OCI-LY7 (cell line): ENCODE data around the gene CFAP58. TPM values are rescaled to one million over a fixed set of nuclear protein-coding genes. Genes with fewer than 3 reads are reported as not detected.

Source experiments
- BruUV-seq: library from RNA; stranded (reverse); fragments of 400-500 nt; replicated peaks from 2 replicates; lab custom pipeline; 2021; lab: Mats Ljungman, UMichigan
- CTCF ChIA-PET: fragments of 300-600 bp; sonication (Branson Sonifier 250); formaldehyde crosslinking; loops from one replicate; lab custom pipeline; 2022; ENCODE audit warnings: antibody characterized with exemption; ENCODE audit not compliant: unreplicated experiment; lab: Charles Lee
- POLR2A ChIA-PET: fragments of 300-600 bp; sonication (Branson Sonifier 250); formaldehyde crosslinking; loops from one replicate; lab custom pipeline; 2022; ENCODE audit warnings: antibody characterized with exemption; lab: Charles Lee
- DNase-seq: peaks from one replicate; pipeline ENCODE4 v3.0.0-alpha.2; 2015; ENCODE audit warnings: low spot score
- H2AFZ ChIP-seq: fragments of 200-600 bp; sonication (generic), shearing (Covaris generic); 2 replicates; pipeline ENCODE4 v1.6.1; 2014; ENCODE audit warnings: mild to moderate bottlenecking, antibody characterized with exemption, low read length, moderate library complexity
- H3K27ac ChIP-seq: fragments of 200-600 bp; sonication (generic); 2 replicates; pipeline ENCODE4 v1.5.1; 2014; ENCODE audit warnings: mixed run types, low read depth, mild to moderate bottlenecking, moderate library complexity, low read length, inconsistent platforms; ENCODE audit not compliant: poor library complexity, severe bottlenecking
- H3K36me3 ChIP-seq: fragments of 200-600 bp; sonication (generic); 2 replicates; pipeline ENCODE4 v1.6.1; 2014; ENCODE audit warnings: mild to moderate bottlenecking, antibody characterized with exemption, low read length, moderate library complexity, mixed read lengths; ENCODE audit not compliant: insufficient read depth
- H3K4me1 ChIP-seq: fragments of 200-600 bp; sonication (generic); 2 replicates; pipeline ENCODE4 v1.5.1; 2014; ENCODE audit warnings: mild to moderate bottlenecking, low read length; ENCODE audit not compliant: insufficient read depth, poor library complexity, severe bottlenecking
- H3K4me2 ChIP-seq: fragments of 200-600 bp; sonication (generic); 2 replicates; pipeline ENCODE4 v1.6.1; 2014; ENCODE audit warnings: mild to moderate bottlenecking, low read length
- H3K4me3 ChIP-seq: fragments of 200-600 bp; sonication (generic); 2 replicates; pipeline ENCODE4 v1.5.1; 2014; ENCODE audit warnings: mild to moderate bottlenecking, low read depth, low read length; ENCODE audit not compliant: poor library complexity, severe bottlenecking
- H3K79me2 ChIP-seq: fragments of 200-600 bp; sonication (generic); 2 replicates; pipeline ENCODE4 v1.6.1; 2016; ENCODE audit warnings: low read depth, mild to moderate bottlenecking, low read length, moderate library complexity, mixed read lengths; ENCODE audit not compliant: insufficient read depth
- H3K9me2 ChIP-seq: fragments of 200-600 bp; sonication (generic); 2 replicates; pipeline ENCODE4 v1.6.1; 2016; ENCODE audit warnings: mild to moderate bottlenecking, low read length, mixed read lengths; ENCODE audit not compliant: insufficient read depth
- H3K9me3 ChIP-seq: fragments of 200-600 bp; sonication (generic); 2 replicates; pipeline ENCODE4 v1.6.1; 2014; ENCODE audit warnings: mild to moderate bottlenecking, mixed run types, low read length, mixed read lengths
- H4K20me1 ChIP-seq: fragments of 200-600 bp; sonication (generic); 2 replicates; pipeline ENCODE4 v1.6.1; 2014; ENCODE audit warnings: mild to moderate bottlenecking, antibody characterized with exemption, low read length, moderate library complexity, mixed read lengths; ENCODE audit not compliant: insufficient read depth
- EZH2phosphoT487 ChIP-seq: fragments of 200-600 bp; sonication (generic); IDR thresholded peaks from 2 replicates; pipeline ENCODE4 v1.6.1; 2018; ENCODE audit warnings: low read depth, borderline replicate concordance, mild to moderate bottlenecking, mixed run types, antibody characterized with exemption, low read length, moderate library complexity, mixed read lengths
- intact Hi-C: fragments of 100-400 bp; cut with micrococcal nuclease; formaldehyde crosslinking; loops from one replicate; pipeline ENCODE4 v1.10.0; 2022; ENCODE audit not compliant: unreplicated experiment
- total RNA-seq, 2 experiments: library from RNA; depleted of rRNA in 1 of 2; stranded (reverse); fragments of >200 nt in 1 of 2; shearing (Covaris generic) in 1 of 2; gene quantifications; 2 replicates each; pipeline ENCODE4 v1.2.3, GENCODE V29; 2014 to 2022
- TF ChIP-seq, protein P1 (sequence below): fragments of 200-600 bp; sonication (generic); conservative IDR thresholded peaks from 2 replicates; pipeline ENCODE4 v1.5.1; 2014; ENCODE audit warnings: mild to moderate bottlenecking, antibody characterized with exemption, low read length, moderate library complexity, mixed read lengths

Gene CFAP58
- total RNA-seq, 2 experiments from 2014 or later: 0.09 to 1.5 TPM

DNA sequence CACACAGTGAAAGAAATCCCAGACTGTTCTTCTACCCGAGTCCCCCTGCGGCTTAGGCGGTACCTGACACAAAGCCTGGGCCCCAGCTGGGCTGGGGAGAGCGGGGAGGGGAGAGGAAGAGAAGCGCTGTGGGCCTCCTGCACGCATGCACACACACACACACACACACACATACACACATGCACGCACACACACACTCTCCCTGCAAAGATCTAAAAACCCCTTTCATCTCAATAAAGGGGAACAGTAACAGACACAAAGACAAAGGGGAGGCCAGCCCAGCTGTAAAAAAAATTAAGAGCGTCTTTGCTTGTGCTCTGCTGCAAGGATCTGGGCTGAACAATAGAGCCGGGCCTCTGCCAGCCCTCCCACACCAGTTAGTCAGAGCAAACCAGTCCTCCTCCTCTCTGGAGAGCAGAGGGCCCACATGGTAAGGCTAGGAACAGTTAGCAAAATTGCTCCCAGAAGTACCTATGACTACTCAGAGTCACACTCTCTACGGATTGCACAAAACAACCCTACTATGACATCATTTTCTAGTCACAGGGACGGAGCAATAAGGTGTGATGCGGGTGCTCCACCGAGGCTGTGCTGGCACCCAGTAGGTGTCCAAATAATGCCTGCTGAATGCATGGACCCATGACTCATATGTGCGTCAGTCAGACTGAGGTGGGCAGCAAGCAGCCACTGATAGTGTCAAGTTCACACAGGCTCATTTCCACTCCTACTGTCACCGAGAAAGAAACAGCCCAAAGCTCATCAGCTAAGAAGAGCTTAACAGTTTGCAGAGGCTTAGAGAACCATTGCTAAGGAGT lies 24.5 kb upstream of the CFAP58 start:
- Histone ChIP-seq H4K20me1 (peaks cover 47% of the 10 kb centered on the region), H3K4me1 (peaks cover 43% of the 10 kb centered on the region)

DNA sequence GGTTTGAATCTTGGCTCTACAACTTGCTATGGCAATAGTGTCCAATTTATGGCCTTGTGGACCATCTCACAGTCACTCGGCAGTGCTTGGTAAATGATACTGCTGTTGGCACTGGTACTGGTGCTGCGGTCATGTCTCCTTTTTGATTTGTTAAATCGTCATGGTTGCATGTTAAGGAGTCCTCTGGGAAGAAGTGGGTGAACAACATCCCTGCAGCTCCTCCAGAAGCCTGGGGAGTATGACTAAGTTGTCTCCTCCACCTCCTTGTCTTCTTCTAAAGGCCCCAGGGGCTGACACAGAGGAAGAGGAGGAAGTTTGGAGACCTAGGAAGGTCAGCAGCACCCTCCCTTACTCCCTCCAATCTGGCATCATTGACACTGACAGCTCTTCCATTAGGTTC lies 23.9 kb upstream of the CFAP58 start:
- ChIA-PET CTCF (no interaction called here), POLR2A (interaction anchor here (0.6 to 0.9 kb wide), 2 partner anchors 8 to 1495 kb away, joined by 3 read pairs; no protein-coding TSS in a partner anchor)
- Histone ChIP-seq H3K4me1 (peaks cover 41% of the 10 kb centered on the region), H3K4me3 (no peak overlapping the region), H3K79me2 (peaks cover 79% of the 10 kb centered on the region), H3K36me3 (peaks cover 34% of the 10 kb centered on the region), H2AFZ (no peak overlapping the region), H3K27ac (no peak overlapping the region), H3K9me2 (no peaks in the 10 kb centered on the region), H3K4me2 (peak overlapping the region; percentile 53; the same call in 1 of the 2 replicates), H4K20me1 (peaks cover 50% of the 10 kb centered on the region), H3K9me3 (no peaks in the 10 kb centered on the region)
- TF ChIP-seq, protein P1, sequence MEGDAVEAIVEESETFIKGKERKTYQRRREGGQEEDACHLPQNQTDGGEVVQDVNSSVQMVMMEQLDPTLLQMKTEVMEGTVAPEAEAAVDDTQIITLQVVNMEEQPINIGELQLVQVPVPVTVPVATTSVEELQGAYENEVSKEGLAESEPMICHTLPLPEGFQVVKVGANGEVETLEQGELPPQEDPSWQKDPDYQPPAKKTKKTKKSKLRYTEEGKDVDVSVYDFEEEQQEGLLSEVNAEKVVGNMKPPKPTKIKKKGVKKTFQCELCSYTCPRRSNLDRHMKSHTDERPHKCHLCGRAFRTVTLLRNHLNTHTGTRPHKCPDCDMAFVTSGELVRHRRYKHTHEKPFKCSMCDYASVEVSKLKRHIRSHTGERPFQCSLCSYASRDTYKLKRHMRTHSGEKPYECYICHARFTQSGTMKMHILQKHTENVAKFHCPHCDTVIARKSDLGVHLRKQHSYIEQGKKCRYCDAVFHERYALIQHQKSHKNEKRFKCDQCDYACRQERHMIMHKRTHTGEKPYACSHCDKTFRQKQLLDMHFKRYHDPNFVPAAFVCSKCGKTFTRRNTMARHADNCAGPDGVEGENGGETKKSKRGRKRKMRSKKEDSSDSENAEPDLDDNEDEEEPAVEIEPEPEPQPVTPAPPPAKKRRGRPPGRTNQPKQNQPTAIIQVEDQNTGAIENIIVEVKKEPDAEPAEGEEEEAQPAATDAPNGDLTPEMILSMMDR: no peak
- TF ChIP-seq EZH2phosphoT487: no peak
- intact Hi-C loops: no loop called here
- no TSS peak for BruUV-seq
- DNase-seq: no peak

More for the DNA sequence above, 24.5 kb upstream of the CFAP58 start:
- DNase-seq: peak; percentile 58
- H3K79me2 ChIP-seq: peaks cover 76% of the 10 kb centered on the region
- H3K4me2 ChIP-seq: peak overlapping the region; percentile 53
- H3K9me2 ChIP-seq: no peaks in the 10 kb centered on the region
- no peak overlapping the region for H2AFZ ChIP-seq
- no peak overlapping the region for H3K4me3 ChIP-seq
- H3K9me3 ChIP-seq: no peaks in the 10 kb centered on the region
- peak overlapping the region; percentile 32 for H3K27ac ChIP-seq
- no TSS peak for BruUV-seq
- intact Hi-C loops: no loop called here
- H3K36me3 ChIP-seq: peaks cover 27% of the 10 kb centered on the region; the same call in 1 of the 2 replicates
- CTCF ChIA-PET: no interaction called here
- TF ChIP-seq EZH2phosphoT487: no peak
- TF ChIP-seq, protein P1: no peak
- POLR2A ChIA-PET: interaction anchor here (0.6 to 0.9 kb wide), 2 partner anchors 8 to 1496 kb away, joined by 3 read pairs; no protein-coding TSS in a partner anchor
